Progenitor cell of endocrine pancreas (in vitro differentiated cells): ENCODE measurements around the gene ENTREP1. TPM values are rescaled to one million over a fixed set of nuclear protein-coding genes. Genes with fewer than 3 reads are reported as not detected.

Experiments used
- DNase-seq: peaks from one replicate; pipeline ENCODE4 v3.0.0; 2021; ENCODE audit warnings: low spot score; ENCODE audit not compliant: unreplicated experiment
- H3K27ac Mint-ChIP-seq: 2 replicates; pipeline ENCODE4 v1.8.0; 2021; ENCODE audit warnings: mild to moderate bottlenecking, moderate library complexity, mixed read lengths
- H3K27me3 Mint-ChIP-seq: 2 replicates; pipeline ENCODE4 v1.8.0; 2021; ENCODE audit warnings: mixed read lengths
- H3K36me3 Mint-ChIP-seq: 2 replicates; pipeline ENCODE4 v1.8.0; 2022; ENCODE audit warnings: mixed read lengths; ENCODE audit not compliant: insufficient read depth
- H3K4me1 Mint-ChIP-seq: 2 replicates; pipeline ENCODE4 v1.8.0; 2021; ENCODE audit warnings: low read depth, mixed read lengths
- H3K4me3 Mint-ChIP-seq: 2 replicates; pipeline ENCODE4 v1.8.0; 2021; ENCODE audit warnings: low read depth, mild to moderate bottlenecking, moderate library complexity, mixed read lengths
- H3K9me3 Mint-ChIP-seq: 2 replicates; pipeline ENCODE4 v1.8.0; 2021; ENCODE audit warnings: low read depth, mixed read lengths
- total RNA-seq: library from RNA; stranded (reverse); gene quantifications from 2 replicates; pipeline ENCODE4 v1.2.1, GENCODE V29; 2021
- TF ChIP-seq, protein P1 (sequence below): fragments of 200-600 bp; sonication (generic); IDR thresholded peaks from one replicate; pipeline ENCODE4 v1.5.0; 2021; ENCODE audit warnings: antibody characterized with exemption, mild to moderate bottlenecking; ENCODE audit not compliant: unreplicated experiment

Gene ENTREP1
- total RNA-seq, 1 donor from 2014 or later = 3.6 TPM

DNA sequence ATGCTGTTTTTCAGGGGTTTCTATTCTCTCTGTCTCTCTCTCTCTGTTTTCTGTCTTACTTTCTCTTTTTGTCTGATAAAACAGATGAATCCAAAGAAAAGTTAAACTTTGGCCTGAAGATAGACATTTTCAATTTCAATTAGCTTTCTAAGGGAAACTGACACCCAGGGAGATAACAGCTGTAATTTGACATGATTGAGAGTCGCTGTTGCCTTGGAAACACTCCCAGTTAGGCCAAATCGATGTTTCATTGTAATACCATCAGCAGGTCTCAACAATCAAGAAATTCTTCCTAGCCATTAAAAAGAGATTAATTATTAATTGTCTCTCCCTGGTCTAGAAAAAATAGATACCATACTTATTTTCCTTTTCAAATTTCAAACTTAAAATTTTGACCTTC is 53.0 kb downstream of the ENTREP1 start:
- no peak for DNase-seq
- Mint-ChIP-seq H3K36me3 (no peaks in the 10 kb centered on the region), H3K4me1 (peaks cover 19% of the 10 kb centered on the region), H3K9me3 (no peaks in the 10 kb centered on the region), H3K4me3 (no peak overlapping the region), H3K27ac (peak overlapping the region; percentile 60), H3K27me3 (no peaks in the 10 kb centered on the region)
- TF ChIP-seq, protein P1, sequence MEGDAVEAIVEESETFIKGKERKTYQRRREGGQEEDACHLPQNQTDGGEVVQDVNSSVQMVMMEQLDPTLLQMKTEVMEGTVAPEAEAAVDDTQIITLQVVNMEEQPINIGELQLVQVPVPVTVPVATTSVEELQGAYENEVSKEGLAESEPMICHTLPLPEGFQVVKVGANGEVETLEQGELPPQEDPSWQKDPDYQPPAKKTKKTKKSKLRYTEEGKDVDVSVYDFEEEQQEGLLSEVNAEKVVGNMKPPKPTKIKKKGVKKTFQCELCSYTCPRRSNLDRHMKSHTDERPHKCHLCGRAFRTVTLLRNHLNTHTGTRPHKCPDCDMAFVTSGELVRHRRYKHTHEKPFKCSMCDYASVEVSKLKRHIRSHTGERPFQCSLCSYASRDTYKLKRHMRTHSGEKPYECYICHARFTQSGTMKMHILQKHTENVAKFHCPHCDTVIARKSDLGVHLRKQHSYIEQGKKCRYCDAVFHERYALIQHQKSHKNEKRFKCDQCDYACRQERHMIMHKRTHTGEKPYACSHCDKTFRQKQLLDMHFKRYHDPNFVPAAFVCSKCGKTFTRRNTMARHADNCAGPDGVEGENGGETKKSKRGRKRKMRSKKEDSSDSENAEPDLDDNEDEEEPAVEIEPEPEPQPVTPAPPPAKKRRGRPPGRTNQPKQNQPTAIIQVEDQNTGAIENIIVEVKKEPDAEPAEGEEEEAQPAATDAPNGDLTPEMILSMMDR = no peak

DNA sequence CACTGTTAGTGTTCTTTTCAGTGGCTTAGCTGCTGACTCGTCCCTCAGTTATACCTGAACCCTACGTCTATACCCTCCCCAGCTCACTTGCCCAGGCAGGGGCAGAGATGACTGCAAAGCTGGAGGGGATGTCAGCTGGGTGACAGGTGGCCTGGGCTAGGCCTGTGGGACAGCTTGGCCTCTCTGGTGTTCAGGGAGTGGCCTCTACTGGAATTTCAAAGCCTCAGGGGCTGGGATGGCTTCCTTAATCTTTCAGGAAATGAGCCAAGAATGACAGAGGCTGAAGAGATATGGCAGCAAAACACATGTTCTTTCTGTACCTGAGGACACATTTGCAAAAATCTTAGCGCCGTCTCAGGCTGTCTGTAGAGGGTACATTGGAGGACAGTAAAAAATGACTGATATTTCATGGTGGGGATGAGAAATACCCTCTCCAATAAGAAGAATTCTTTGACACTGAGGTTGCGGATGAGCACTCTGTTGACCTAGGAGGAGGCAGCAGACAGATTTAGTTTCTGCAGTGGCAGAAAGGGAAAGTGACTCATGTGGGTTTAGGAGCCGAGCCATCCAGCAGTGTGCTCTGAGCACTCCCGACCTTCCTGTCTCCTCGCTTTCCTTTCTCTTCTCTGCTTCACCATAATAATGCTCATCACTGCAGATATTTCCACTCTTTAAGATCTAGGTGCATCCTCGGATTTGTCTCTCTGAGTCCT is 54.4 kb downstream of the ENTREP1 start:
- H3K4me3 Mint-ChIP-seq = no peak overlapping the region
- no peaks in the 10 kb centered on the region for H3K36me3 Mint-ChIP-seq

DNA sequence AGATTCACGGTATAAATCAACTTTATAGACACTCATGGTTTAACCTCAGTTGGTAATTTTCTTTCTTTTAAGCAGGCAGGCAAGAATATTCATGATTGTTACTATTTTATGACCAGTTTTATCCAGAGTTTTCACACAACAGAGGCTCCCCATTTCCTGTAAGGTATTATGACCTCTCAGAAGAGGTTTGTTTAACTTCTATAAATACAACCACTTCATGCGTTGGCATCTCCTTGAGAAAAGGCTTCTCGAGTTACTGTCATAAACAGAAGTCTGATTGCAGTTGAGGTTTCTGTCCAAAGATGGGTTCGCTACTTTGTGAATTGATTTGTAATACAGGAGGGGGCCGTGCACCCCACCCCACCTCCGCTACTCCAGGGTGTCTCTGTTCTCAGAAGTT is 55.3 kb downstream of the ENTREP1 start:
- Mint-ChIP-seq H3K36me3 (no peaks in the 10 kb centered on the region), H3K27me3 (no peaks in the 10 kb centered on the region), H3K9me3 (no peaks in the 10 kb centered on the region), H3K27ac (no peak overlapping the region), H3K4me3 (no peak overlapping the region), H3K4me1 (peaks cover 22% of the 10 kb centered on the region)
- no peak for DNase-seq
- TF ChIP-seq, protein P1 = no peak

More for the DNA sequence above, 54.4 kb downstream of the ENTREP1 start:
- TF ChIP-seq, protein P1 = no peak
- peaks cover 21% of the 10 kb centered on the region for H3K4me1 Mint-ChIP-seq
- no peaks in the 10 kb centered on the region for H3K9me3 Mint-ChIP-seq
- no peaks in the 10 kb centered on the region for H3K27me3 Mint-ChIP-seq
- no peak overlapping the region for H3K27ac Mint-ChIP-seq
- DNase-seq = no peak

DNA sequence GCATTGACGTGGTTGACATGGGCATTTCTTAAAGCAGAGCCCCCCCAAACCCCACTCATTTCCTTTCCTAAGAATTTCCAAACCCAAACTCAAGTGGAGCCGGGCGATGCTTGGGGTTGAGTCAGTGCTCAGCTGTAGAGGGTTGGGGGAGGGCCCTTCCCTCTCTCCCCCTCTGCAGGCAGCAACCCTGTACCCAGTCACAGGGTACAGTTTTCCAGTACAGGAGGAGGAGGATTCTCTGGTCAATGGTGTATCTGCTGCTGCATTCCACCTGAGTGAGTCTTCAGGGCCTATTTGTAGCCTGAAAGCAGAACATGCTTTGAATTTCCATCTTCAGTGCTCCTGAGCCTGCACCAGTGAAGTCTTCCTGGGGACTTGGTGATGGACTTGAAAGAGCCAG is 55.8 kb downstream of the ENTREP1 start:
- Mint-ChIP-seq H3K27me3 (no peaks in the 10 kb centered on the region), H3K27ac (no peak overlapping the region), H3K36me3 (no peaks in the 10 kb centered on the region), H3K4me3 (no peak overlapping the region), H3K4me1 (peaks cover 27% of the 10 kb centered on the region), H3K9me3 (no peaks in the 10 kb centered on the region)
- no peak for DNase-seq
- TF ChIP-seq, protein P1 = no peak

DNA sequence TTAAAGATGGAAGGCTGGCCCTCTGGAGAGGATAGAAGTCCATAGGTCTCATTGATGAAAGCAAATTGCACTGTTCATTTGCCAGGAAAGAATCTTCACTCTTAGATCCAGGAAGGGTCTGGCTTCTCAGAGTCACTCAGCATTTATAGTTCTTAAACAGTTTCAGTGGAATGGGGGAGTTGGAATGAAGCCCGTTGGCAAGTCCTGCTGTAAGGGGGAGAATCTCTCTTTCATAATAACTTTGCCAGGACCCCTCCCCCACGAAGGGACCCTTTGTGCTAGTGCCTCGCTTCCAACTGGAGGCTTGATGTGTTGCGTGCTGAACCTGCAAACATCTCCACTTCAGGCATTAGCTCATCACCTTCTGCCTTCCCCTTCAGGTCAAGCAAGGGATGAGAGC is 57.1 kb downstream of the ENTREP1 start:
- no peak for DNase-seq
- Mint-ChIP-seq H3K27me3 (no peaks in the 10 kb centered on the region), H3K36me3 (no peaks in the 10 kb centered on the region), H3K27ac (no peak overlapping the region), H3K4me3 (no peak overlapping the region), H3K9me3 (no peaks in the 10 kb centered on the region), H3K4me1 (peaks cover 26% of the 10 kb centered on the region)
- TF ChIP-seq, protein P1 = no peak
